BJ (cell line): Measurements from ENCODE around the gene SLC6A1. TPM values are rescaled to one million over a fixed set of nuclear protein-coding genes. Genes with fewer than 3 reads are reported as not detected.

Experiments used
- CTCF ChIA-PET: fragments of 350-600 bp; formaldehyde crosslinking; extraction: SDS; loops from one replicate; lab custom pipeline; 2021; ENCODE audit warnings: antibody characterized with exemption, inconsistent platforms; lab: Yijun Ruan, JAX
- POLR2A ChIA-PET: fragments of 300-600 bp; sonication (Branson Sonifier 250); formaldehyde crosslinking; extraction: SDS; loops from one replicate; lab custom pipeline; 2021; ENCODE audit warnings: antibody characterized with exemption; lab: Charles Lee
- DNase-seq: peaks from one replicate; pipeline ENCODE4 v3.0.0-alpha.2; 2011; ENCODE audit warnings: low read depth
- H3K27me3 ChIP-seq: 2 replicates; pipeline ENCODE4 v1.6.0; 2011; ENCODE audit warnings: low read length; ENCODE audit not compliant: control insufficient read depth, insufficient read depth
- H3K36me3 ChIP-seq: 2 replicates; pipeline ENCODE4 v1.5.1; 2011; ENCODE audit warnings: low read length; ENCODE audit not compliant: control insufficient read depth, insufficient read depth
- H3K4me3 ChIP-seq: 2 replicates; pipeline ENCODE4 v1.5.1; 2011; ENCODE audit warnings: low read depth, mild to moderate bottlenecking, control low read depth, low read length
- polyA plus RNA-seq: library from polyadenylated mRNA; depleted of rRNA; stranded (reverse); fragments of >200 nt; gene quantifications from 2 replicates; pipeline ENCODE4 v1.2.3, GENCODE V29; 2011
- TF ChIP-seq, protein P1 (sequence below): IDR thresholded peaks from 2 replicates; pipeline ENCODE4 v1.5.1; 2011; ENCODE audit warnings: low read depth, mild to moderate bottlenecking, control low read depth, inconsistent platforms, low read length, moderate library complexity; ENCODE audit not compliant: insufficient read depth

SLC6A1 gene
- polyA plus RNA-seq, 1 experiment: not detected

GRCh38 chr3:10998542-10998941 lies 6.0 kb downstream of the SLC6A1 start:
- POLR2A ChIA-PET: interaction anchor here (0.6 kb wide), 1 partner anchor 240 kb away, joined by 3 read pairs; no protein-coding TSS in a partner anchor
- TF ChIP-seq, protein P1, sequence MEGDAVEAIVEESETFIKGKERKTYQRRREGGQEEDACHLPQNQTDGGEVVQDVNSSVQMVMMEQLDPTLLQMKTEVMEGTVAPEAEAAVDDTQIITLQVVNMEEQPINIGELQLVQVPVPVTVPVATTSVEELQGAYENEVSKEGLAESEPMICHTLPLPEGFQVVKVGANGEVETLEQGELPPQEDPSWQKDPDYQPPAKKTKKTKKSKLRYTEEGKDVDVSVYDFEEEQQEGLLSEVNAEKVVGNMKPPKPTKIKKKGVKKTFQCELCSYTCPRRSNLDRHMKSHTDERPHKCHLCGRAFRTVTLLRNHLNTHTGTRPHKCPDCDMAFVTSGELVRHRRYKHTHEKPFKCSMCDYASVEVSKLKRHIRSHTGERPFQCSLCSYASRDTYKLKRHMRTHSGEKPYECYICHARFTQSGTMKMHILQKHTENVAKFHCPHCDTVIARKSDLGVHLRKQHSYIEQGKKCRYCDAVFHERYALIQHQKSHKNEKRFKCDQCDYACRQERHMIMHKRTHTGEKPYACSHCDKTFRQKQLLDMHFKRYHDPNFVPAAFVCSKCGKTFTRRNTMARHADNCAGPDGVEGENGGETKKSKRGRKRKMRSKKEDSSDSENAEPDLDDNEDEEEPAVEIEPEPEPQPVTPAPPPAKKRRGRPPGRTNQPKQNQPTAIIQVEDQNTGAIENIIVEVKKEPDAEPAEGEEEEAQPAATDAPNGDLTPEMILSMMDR: no peak

DNA sequence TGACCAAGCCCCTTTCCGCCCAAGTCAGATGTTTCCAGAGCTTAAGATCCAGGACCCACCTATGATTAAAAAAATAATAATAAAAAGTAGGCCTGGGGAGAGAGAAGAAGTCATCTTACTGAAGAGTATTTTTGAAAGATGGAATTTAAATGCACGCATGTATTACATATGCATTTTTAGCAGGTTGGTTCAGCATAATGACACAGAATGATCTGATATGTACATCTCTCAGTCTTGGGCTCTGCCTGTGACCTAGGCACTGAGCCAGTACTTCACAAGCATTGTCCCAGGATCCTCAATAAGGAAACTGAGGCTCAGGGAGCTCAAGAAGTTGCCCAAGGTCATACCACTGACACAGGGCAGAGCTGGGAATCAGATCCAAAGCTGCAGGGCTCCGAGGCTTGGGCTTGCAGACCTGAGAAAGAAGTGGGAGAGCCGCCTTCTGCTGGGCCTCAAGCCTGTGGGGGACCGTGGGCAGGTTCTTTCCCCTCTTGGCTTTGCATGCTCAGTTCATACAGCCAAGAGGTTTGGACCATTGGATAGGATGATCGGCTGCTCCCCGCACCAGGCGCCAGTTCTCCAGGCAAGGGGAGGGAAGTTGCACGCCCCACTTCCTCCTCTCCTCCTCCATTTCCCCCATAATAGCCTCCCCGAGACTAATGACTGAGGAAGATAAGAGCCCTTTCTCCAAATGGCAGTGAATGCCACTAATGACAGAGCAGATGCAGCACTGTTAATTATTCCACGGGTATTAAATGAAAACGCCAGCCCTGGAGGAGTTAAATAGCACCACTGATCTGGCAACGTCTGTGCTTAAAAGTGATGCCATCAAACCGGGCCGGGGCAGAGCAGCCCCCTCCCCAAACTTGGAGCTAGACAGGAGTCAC lies 6.9 kb downstream of the SLC6A1 start:
- TF ChIP-seq, protein P1: no peak
- H3K4me3 ChIP-seq: no peak overlapping the region
- peaks cover 20% of the 10 kb centered on the region for H3K27me3 ChIP-seq
- ChIA-PET CTCF (interaction anchor here (0.8 kb wide), 1 partner anchor 16 kb away, joined by 4 read pairs; no protein-coding TSS in a partner anchor), POLR2A (no interaction called here)
- no peak for DNase-seq
- H3K36me3 ChIP-seq: no peaks in the 10 kb centered on the region

More at GRCh38 chr3:10998542-10998941, 6.0 kb downstream of the SLC6A1 start:
- no peak overlapping the region for H3K4me3 ChIP-seq
- CTCF ChIA-PET: interaction anchor here (0.8 to 2.1 kb wide), 2 partner anchors 15 kb away, joined by 4 to 7 read pairs; no protein-coding TSS in a partner anchor
- H3K36me3 ChIP-seq: no peaks in the 10 kb centered on the region
- peaks cover 27% of the 10 kb centered on the region for H3K27me3 ChIP-seq
- DNase-seq: no peak

GRCh38 chr3:11000528-11000927 lies 8.0 kb downstream of the SLC6A1 start:
- TF ChIP-seq, protein P1: no peak
- Histone ChIP-seq H3K36me3 (no peaks in the 10 kb centered on the region), H3K27me3 (peaks cover 14% of the 10 kb centered on the region), H3K4me3 (no peak overlapping the region)
- CTCF ChIA-PET: interaction anchor here (2.5 kb wide), 1 partner anchor 18 kb away, joined by 8 read pairs; no protein-coding TSS in a partner anchor
- no peak for DNase-seq
- POLR2A ChIA-PET: no interaction called here

- DNase-seq: no peak
- Histone ChIP-seq H3K4me3 (no peak overlapping the region), H3K27me3 (peaks cover 13% of the 10 kb centered on the region), H3K36me3 (no peaks in the 10 kb centered on the region)
- ChIA-PET CTCF (interaction anchor here (1.6 to 2.5 kb wide), 2 partner anchors 15 to 18 kb away, joined by 3 to 8 read pairs; no protein-coding TSS in a partner anchor), POLR2A (no interaction called here)
- TF ChIP-seq, protein P1: no peak
These were observed 8.6 kb downstream of the SLC6A1 start for GRCh38 chr3:11001020-11001657.

GRCh38 chr3:11001658-11002021 lies 9.1 kb downstream of the SLC6A1 start:
- DNase-seq: no peak
- TF ChIP-seq, protein P1: no peak
- POLR2A ChIA-PET: no interaction called here
- no peaks in the 10 kb centered on the region for H3K36me3 ChIP-seq
- CTCF ChIA-PET: interaction anchor here (0.6 to 2.5 kb wide), 3 partner anchors 16 to 58 kb away, joined by 3 to 8 read pairs (median 3); no protein-coding TSS in a partner anchor
- H3K4me3 ChIP-seq: no peak overlapping the region
- H3K27me3 ChIP-seq: peaks cover 13% of the 10 kb centered on the region
